Heart right ventricle (tissue), 16 donors: ENCODE results near the gene TTYH1. TPM values are rescaled to one million over a fixed set of nuclear protein-coding genes. Genes with fewer than 3 reads are reported as not detected.

Experiments used
- ATAC-seq, 8 donors: fragments of 200-7000 bp; cut with Tn5 transposase; one replicate each; pipeline ENCODE4 v1.9.1; 2020; ENCODE audit warnings: mild to moderate bottlenecking in 8 of 8, moderate library complexity in 8 of 8, moderate number of reproducible peaks in 1 of 8
- DNase-seq, 2 donors: peaks; one replicate each; pipeline ENCODE4 v3.0.0-alpha.2; 2020
- H3K27ac ChIP-seq, 10 donors: fragments of 200-600 bp; sonication (generic) in 2 of 10; one replicate each; pipeline versions ENCODE4 v1.5.0 to v1.8.0; 2020 to 2022; ENCODE audit warnings: mild to moderate bottlenecking in 3 of 10
- H3K27me3 ChIP-seq, 7 donors: fragments of 200-600 bp; one replicate each; pipeline ENCODE4 v1.8.0; 2021 to 2022; ENCODE audit warnings: mild to moderate bottlenecking in 2 of 7
- H3K36me3 ChIP-seq, 9 donors: fragments of 200-600 bp; sonication (generic) in 1 of 9; one replicate each; pipeline versions ENCODE4 v1.5.0 to v1.8.0; 2020 to 2022; ENCODE audit warnings: mild to moderate bottlenecking in 2 of 9
- H3K4me1 ChIP-seq, 9 donors: fragments of 200-600 bp; sonication (generic) in 1 of 9; one replicate each; pipeline versions ENCODE4 v1.5.0 to v1.8.0; 2020 to 2022; ENCODE audit warnings: mild to moderate bottlenecking in 4 of 9
- H3K4me3 ChIP-seq, 10 donors: fragments of 200-600 bp; sonication (generic) in 2 of 10; one replicate each; pipeline versions ENCODE4 v1.5.0 to v1.8.0; 2020 to 2022; ENCODE audit warnings: mild to moderate bottlenecking in 7 of 10, moderate library complexity in 2 of 10
- H3K9me3 ChIP-seq, 11 donors: fragments of 200-600 bp in 10 of 11; sonication (generic) in 2 of 11; one replicate each; pipeline versions ENCODE4 v1.5.0 to v1.8.0; 2013 to 2022; ENCODE audit warnings: mild to moderate bottlenecking in 2 of 11, control low read depth in 1 of 11, moderate library complexity in 1 of 11
- CTCF ChIP-seq, 9 donors: fragments of 200-600 bp; sonication (generic) in 2 of 9; IDR thresholded peaks; one replicate each; pipeline versions ENCODE4 v1.5.0 to v1.8.0; 2021 to 2022; ENCODE audit warnings: antibody characterized with exemption in 9 of 9, mild to moderate bottlenecking in 5 of 9, moderate library complexity in 1 of 9
- WGBS, 2 donors: extraction: QIAGEN DNeasy Blood & Tissue Kit; methylation state at CpG; one replicate each; pipeline ENCODE4 v1.1.7; 2013; ENCODE audit warnings: inconsistent platforms in 1 of 2; 5-methylcytosine and 5-hydroxymethylcytosine counted together
- intact Hi-C, 10 donors: fragments of 100-400 bp; cut with DNase I; formaldehyde crosslinking; loops; one replicate each; pipeline versions ENCODE4 v1.11.1 to v1.14.2; 2022
- polyA plus RNA-seq, 2 donors: library from polyadenylated mRNA; stranded (reverse); fragments of 200-250 nt; gene quantifications; one replicate each; pipeline ENCODE4 v1.2.3, GENCODE V29; 2013
- total RNA-seq, 10 donors: library from RNA; stranded (reverse); fragmentation: NEBNext Ultra II Directional in 3 of 10; extraction: Animal tissue kit (Norgen Biotek cat#: 25700) in 3 of 10; gene quantifications; one replicate each; pipeline versions ENCODE4 v1.2.1 to v1.2.4, GENCODE V29; 2021 to 2023
- donor health status: Arrhythmogenic right ventricular cardiomyopathy.
- donor health status: ischemic (EF 13 %, LVEDD 7.1; RV severe dilation, severe dysfunction).
- donor health status: healthy with polysubstance abuse.
- donor health status: DM: no; HTN: yes; CAD: no.
- donor health status: DM: no; HTN: no; CAD: no.
- donor health status: ischemic (EF 25% LVEDD 6.9; RV normal size, moderate dysfunction).
- donor health status: ischemic (EF 25% LVEDD 5.7; RV mildly dilated, moderate dysfunction).
- donor health status: healthy.
- donor health status: DM: yes; HTN: yes; CAD: no.
- donor health status: Ischemic cardiomyopathy.
- donor health status: ischemic (EF 35%, LVEDD 5.7; RV mildly dilated, moderate dysfunction).
- donor health status: nonischemic (EF 11% LVEDD 7.7; RV severe dilation, severe dysfunction).
- donor health status: DM: yes; HTN: yes; CAD: no.
- donor health status: PGD.
- donor health status: ischemic (EF 29% LVEDD 5.4; RV normal size, mild dysfunction).
- donor health status: nonischemic (EF 23%, LVEDD 6.1; RV moderate dilation, normal function).

TTYH1 gene
- total and polyA plus RNA-seq, 12 donors: 0.37 to 4.3 (median 1.2) TPM

GRCh38 chr19:54484451-54484850 is 69.2 kb downstream of the TTYH1 start:
- TF ChIP-seq CTCF (IDR thresholded peaks at IDR 0.05): no peak
- H3K9me3 ChIP-seq: no peaks in the 10 kb centered on the region
- no peak for DNase-seq
- ATAC-seq: no peak
- H3K36me3 ChIP-seq: no peaks in the 10 kb centered on the region
- no peak overlapping the region for H3K27ac ChIP-seq
- H3K27me3 ChIP-seq: peaks cover 0 to 78% (median 21%) of the 10 kb centered on the region in 7 donors
- H3K4me1 ChIP-seq: peaks cover 0 to 26% (median 0%) of the 10 kb centered on the region in 9 donors
- WGBS, 2 donors: 75 to 78% methylated on average over 10 of the region's 10 CpGs
- H3K4me3 ChIP-seq: no peak overlapping the region
- intact Hi-C loops: loop anchor here in 8 of 10 donors (5.0 to 10.0 kb wide), 3 partner anchors 188 to 193 kb away; no protein-coding TSS in a partner anchor

GRCh38 chr19:54485851-54486250 is 70.6 kb downstream of the TTYH1 start:
- peaks cover 0 to 82% (median 14%) of the 10 kb centered on the region in 7 donors for H3K27me3 ChIP-seq
- TF ChIP-seq CTCF (IDR thresholded peaks at IDR 0.05): no peak
- no peak overlapping the region for H3K27ac ChIP-seq
- WGBS, 2 donors: 72 to 73% methylated on average over 5 of the region's 5 CpGs
- H3K9me3 ChIP-seq: no peaks in the 10 kb centered on the region
- H3K4me1 ChIP-seq: peaks cover 0 to 15% (median 0%) of the 10 kb centered on the region in 9 donors
- ATAC-seq: no peak
- no peak overlapping the region for H3K4me3 ChIP-seq
- DNase-seq: no peak
- H3K36me3 ChIP-seq: no peaks in the 10 kb centered on the region
- intact Hi-C loops: loop anchor here in 2 of 10 donors (5.0 to 10.0 kb wide), 2 partner anchors 176 to 189 kb away; partner anchors contain the start of gene LILRB4 (in 1 of the 2)

Other genes starting within 250 kb of the TTYH1 start
- gene TMC4, start 242.3 kb upstream of the TTYH1 start, total RNA-seq: 1 to 10 TPM in 9 of 10 donors, under 1 TPM in 1; 0.59 to 5.5 (median 2.1) TPM
- 10 to 100 TPM in 1 of 2 donors, 1 to 10 TPM in 1; 1.6 to 11.6 TPM for gene TMC4, start 242.3 kb upstream of the TTYH1 start, polyA plus RNA-seq
- gene MBOAT7, start 225.9 kb upstream of the TTYH1 start, total RNA-seq: 10 to 100 TPM; 12.3 to 29.4 (median 15.5) TPM
- gene MBOAT7, start 225.9 kb upstream of the TTYH1 start, polyA plus RNA-seq: 10 to 100 TPM in 1 of 2 donors, 1 to 10 TPM in 1; 7.7 to 17.0 TPM
- gene TSEN34, start 224.2 kb upstream of the TTYH1 start, total RNA-seq: 10 to 100 TPM; 12.1 to 24.0 (median 19.3) TPM
- 10 to 100 TPM in 1 of 2 donors, 1 to 10 TPM in 1; 5.6 to 38.0 TPM for gene TSEN34, start 224.2 kb upstream of the TTYH1 start, polyA plus RNA-seq
- gene RPS9, start 214.6 kb upstream of the TTYH1 start, total RNA-seq: 100 to 1,000 TPM; 550 to 734 (median 603) TPM
- gene RPS9, start 214.6 kb upstream of the TTYH1 start, polyA plus RNA-seq: 1,000 to 10,000 TPM; 1,335 to 2,571 TPM
- 10 to 100 TPM in 1 of 10 donors, 1 to 10 TPM in 6, under 1 TPM in 3; 0.71 to 18.3 (median 2.0) TPM for gene LILRB3, start 192.5 kb upstream of the TTYH1 start, total RNA-seq
- 1 to 10 TPM; 2.5 TPM for gene LILRB3, start 192.5 kb upstream of the TTYH1 start, polyA plus RNA-seq
- gene LILRA6, start 172.7 kb upstream of the TTYH1 start, total RNA-seq: 1 to 10 TPM in 6 of 10 donors, under 1 TPM in 3, not detected in 1; 0.48 to 9.4 (median 1.3) TPM
- 1 to 10 TPM; 1.1 to 1.5 TPM for gene LILRA6, start 172.7 kb upstream of the TTYH1 start, polyA plus RNA-seq
- 10 to 100 TPM in 2 of 10 donors, 1 to 10 TPM in 8; 1.6 to 10.6 (median 3.2) TPM for gene LILRB5, start 158.2 kb upstream of the TTYH1 start, total RNA-seq
- 1 to 10 TPM; 1.8 to 9.1 TPM for gene LILRB5, start 158.2 kb upstream of the TTYH1 start, polyA plus RNA-seq
- 10 to 100 TPM in 1 of 10 donors, 1 to 10 TPM in 9; 1.1 to 20.1 (median 2.0) TPM for gene LILRB2, start 134.4 kb upstream of the TTYH1 start, total RNA-seq
- 1 to 10 TPM; 2.6 to 2.8 TPM for gene LILRB2, start 134.4 kb upstream of the TTYH1 start, polyA plus RNA-seq
- gene LILRA5, start 102.3 kb upstream of the TTYH1 start, total RNA-seq: 1 to 10 TPM in 6 of 10 donors, under 1 TPM in 4; 0.26 to 8.5 (median 1.3) TPM
- gene LILRA5, start 102.3 kb upstream of the TTYH1 start, polyA plus RNA-seq: 1 to 10 TPM in 1 of 2 donors, under 1 TPM in 1; 0.37 to 3.7 TPM
- gene LILRA4, start 76.3 kb upstream of the TTYH1 start, total RNA-seq: 1 to 10 TPM in 1 of 10 donors, not detected in 9; 1.6 TPM
- gene LILRA4, start 76.3 kb upstream of the TTYH1 start, polyA plus RNA-seq: not detected
- gene LAIR1, start 50.5 kb upstream of the TTYH1 start, total RNA-seq: 10 to 100 TPM in 2 of 10 donors, 1 to 10 TPM in 8; 2.1 to 36.3 (median 4.1) TPM
- 1 to 10 TPM; 5.1 to 5.3 TPM for gene LAIR1, start 50.5 kb upstream of the TTYH1 start, polyA plus RNA-seq
- 10 to 100 TPM; 45.5 to 76.2 (median 56.8) TPM for gene LENG8, start 33.7 kb downstream of the TTYH1 start, total RNA-seq
- gene LENG8, start 33.7 kb downstream of the TTYH1 start, polyA plus RNA-seq: 100 to 1,000 TPM in 1 of 2 donors, 10 to 100 TPM in 1; 34.3 to 194 TPM
- gene LENG9, start 48.3 kb downstream of the TTYH1 start, total RNA-seq: 1 to 10 TPM; 1.0 to 4.2 (median 1.5) TPM
- 1 to 10 TPM; 1.6 to 2.6 TPM for gene LENG9, start 48.3 kb downstream of the TTYH1 start, polyA plus RNA-seq
- 10 to 100 TPM in 5 of 10 donors, 1 to 10 TPM in 5; 5.3 to 22.8 (median 9.7) TPM for gene CDC42EP5, start 57.8 kb downstream of the TTYH1 start, total RNA-seq
- 10 to 100 TPM; 11.2 to 21.9 TPM for gene CDC42EP5, start 57.8 kb downstream of the TTYH1 start, polyA plus RNA-seq
- 1 to 10 TPM in 1 of 10 donors, under 1 TPM in 1, not detected in 8; 0.76 to 2.5 TPM for gene LAIR2, start 87.4 kb downstream of the TTYH1 start, total RNA-seq
- not detected for gene LAIR2, start 87.4 kb downstream of the TTYH1 start, polyA plus RNA-seq
- 1 to 10 TPM in 6 of 10 donors, under 1 TPM in 4; 0.31 to 3.3 (median 1.2) TPM for gene LILRA2, start 158.3 kb downstream of the TTYH1 start, total RNA-seq
- under 1 TPM; 0.22 to 0.87 TPM for gene LILRA2, start 158.3 kb downstream of the TTYH1 start, polyA plus RNA-seq
- gene LILRA1, start 178.2 kb downstream of the TTYH1 start, total RNA-seq: 1 to 10 TPM in 1 of 10 donors, under 1 TPM in 9; 0.21 to 2.8 (median 0.41) TPM
- gene LILRA1, start 178.2 kb downstream of the TTYH1 start, polyA plus RNA-seq: under 1 TPM; 0.19 to 0.29 TPM
- gene LILRB1, start 215.0 kb downstream of the TTYH1 start, total RNA-seq: 10 to 100 TPM in 1 of 10 donors, 1 to 10 TPM in 6, under 1 TPM in 3; 0.28 to 16.9 (median 1.5) TPM
- 1 to 10 TPM in 1 of 2 donors, under 1 TPM in 1; 0.54 to 1.4 TPM for gene LILRB1, start 215.0 kb downstream of the TTYH1 start, polyA plus RNA-seq
- 10 to 100 TPM in 1 of 10 donors, 1 to 10 TPM in 8, under 1 TPM in 1; 0.99 to 22.4 (median 1.8) TPM for gene LILRB4, start 247.5 kb downstream of the TTYH1 start, total RNA-seq
- gene LILRB4, start 247.5 kb downstream of the TTYH1 start, polyA plus RNA-seq: 1 to 10 TPM; 2.0 to 2.2 TPM